HG03159 (cell line): Measurements from ENCODE around the gene ECM1.
A peak's percentile ranks its signal among the peaks of the same experiment; 100 is the strongest.

Experiments
- ATAC-seq: cut with Tn5 transposase; IDR thresholded peaks from one replicate; pipeline ENCODE4 v1.9.1; 2021; ENCODE audit warnings: mild to moderate bottlenecking, moderate library complexity; ENCODE audit not compliant: unreplicated experiment

ECM1 gene

DNA sequence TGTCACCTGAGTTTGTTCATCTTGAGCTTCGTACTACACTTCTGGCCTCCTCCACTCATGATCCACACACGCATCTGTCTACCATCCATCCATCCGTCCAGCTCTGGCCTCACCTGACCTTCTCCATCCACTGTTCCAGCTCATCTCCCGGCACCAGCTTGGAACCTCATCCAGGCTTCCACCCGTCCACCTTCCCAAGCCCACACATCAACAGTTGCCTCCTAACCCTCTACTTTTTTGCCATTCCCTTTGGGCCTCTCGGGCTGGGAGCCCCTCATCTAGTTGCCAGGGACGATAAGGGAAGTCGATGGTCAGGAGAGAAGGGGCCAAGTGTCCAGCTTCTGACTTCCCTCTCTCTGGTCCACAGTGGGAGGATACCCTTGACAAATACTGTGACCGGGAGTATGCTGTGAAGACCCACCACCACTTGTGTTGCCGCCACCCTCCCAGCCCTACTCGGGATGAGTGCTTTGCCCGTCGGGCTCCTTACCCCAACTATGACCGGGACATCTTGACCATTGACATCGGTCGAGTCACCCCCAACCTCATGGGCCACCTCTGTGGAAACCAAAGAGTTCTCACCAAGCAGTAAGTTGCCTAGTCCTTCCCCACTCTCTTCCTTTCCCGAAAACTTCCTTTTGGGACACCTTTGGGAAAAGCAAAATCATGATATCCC is 4.2 kb downstream of the ECM1 start:
- no peak for ATAC-seq

DNA sequence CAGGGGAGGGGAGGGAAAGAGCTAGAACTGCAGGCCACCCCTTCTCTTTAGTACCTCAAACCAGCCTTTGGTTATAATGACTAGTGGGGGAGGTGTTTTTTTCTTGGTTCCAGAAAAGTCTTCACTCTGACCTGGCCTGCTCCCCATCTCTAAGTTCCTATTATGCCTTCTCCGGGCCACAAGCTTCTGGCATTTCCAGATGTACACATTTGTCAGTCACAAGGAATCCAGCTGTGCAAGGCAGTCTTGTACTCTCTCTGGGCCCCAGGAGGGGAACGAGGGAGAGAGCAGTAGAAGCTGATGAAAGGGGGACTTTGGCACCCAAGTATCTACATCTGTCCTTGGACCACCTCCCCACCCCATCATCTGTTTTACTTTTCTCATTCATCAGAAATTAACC is 4.9 kb downstream of the ECM1 start:
- ATAC-seq: no peak

DNA sequence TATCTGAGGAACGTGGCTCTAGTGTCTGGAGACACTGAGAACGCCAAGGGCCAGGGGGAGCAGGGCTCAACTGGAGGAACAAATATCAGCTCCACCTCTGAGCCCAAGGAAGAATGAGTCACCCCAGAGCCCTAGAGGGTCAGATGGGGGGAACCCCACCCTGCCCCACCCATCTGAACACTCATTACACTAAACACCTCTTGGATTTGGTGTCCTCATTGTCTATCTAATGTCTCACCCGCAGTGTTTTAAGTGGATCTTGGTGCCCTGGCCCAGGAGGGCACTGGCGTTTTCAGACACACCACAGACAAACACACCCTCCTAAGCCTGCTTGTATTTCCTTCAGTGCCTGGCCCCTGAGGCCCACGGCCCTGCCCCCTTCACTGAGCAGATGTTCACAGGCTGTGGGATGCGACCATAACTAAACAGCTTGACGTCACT is 5.5 kb downstream of the ECM1 start:
- ATAC-seq: no peak

DNA sequence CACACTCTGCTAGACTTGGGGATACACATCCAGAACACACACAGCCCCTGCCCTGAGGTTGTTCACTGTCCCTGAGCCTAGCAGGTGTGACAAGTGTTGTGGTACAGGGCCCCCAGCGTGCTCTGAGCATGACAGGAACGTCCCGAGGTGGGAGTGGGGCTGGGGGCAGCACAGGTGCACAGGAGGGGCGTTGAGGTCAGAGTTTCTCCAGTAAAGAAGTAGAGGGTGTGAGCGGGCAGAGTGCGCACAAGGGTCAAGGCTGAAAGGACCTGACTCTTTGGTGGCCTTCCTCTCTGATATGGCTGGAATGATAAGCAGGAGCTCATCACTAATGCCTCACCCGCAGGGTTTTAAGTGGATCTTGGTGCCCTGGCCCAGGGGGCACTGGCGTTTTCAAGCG is 6.4 kb downstream of the ECM1 start:
- ATAC-seq: no peak

DNA sequence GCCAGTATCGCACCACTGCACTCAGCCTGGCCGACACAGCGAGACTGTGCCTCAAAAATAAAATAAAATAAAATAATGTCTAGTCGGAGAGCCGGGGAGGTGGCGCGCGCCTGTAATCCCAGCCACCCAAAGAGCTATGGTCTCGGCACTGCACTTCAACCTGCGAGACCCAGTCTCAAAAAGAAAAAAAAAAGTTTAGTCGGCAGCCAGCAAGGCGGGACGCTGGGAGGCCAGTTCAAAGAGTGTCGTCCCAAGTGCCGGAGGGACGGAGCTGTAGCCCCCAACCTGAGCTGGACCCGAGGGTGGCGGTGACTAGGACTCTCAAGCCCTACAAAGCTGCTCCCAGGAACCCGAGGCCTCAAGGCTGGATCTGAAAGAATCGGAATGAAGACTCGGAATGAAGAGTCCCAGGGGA is 7.0 kb downstream of the ECM1 start:
- ATAC-seq: no peak

DNA sequence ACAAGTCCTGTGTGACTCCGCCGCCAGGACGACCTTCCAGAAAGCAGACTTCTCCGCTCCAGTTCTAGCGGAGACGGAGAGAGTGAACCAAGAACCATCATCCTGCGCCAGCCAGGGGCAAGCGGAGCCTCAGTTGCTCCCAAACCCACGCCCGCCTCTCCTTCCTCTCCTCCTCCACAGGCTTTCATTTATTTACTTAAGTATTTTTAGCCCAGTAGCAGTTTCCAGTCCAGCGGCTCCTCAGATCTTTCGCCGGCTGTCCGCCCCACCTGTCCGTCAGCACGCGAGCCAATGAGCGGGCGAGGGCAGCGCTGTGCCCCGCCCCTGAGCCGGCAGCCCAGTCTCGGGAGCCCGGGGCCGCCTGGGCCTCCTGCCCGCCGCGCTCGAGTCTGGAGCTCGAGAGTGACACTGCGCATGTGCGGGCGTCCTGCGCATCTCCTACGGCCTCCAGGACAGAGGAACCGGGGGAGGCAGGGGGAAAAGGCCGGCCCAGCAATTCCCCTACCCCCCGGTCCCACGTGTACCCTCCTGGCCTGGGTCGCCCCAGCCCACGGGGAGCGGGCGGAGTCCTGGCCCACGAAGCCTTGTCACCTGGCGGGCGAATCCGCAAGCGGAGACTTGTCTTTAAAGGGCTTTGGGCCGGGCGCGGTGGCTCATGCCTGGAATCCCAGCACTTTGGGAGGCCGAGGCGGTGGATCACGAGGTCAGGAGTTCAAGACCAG is 7.6 kb downstream of the ECM1 start, which contains the start of gene FALEC:
TSS of gene FALEC (plus strand) at position 425 of the 722 bp plus-strand sequence.
- ATAC-seq: peak; percentile 91

DNA sequence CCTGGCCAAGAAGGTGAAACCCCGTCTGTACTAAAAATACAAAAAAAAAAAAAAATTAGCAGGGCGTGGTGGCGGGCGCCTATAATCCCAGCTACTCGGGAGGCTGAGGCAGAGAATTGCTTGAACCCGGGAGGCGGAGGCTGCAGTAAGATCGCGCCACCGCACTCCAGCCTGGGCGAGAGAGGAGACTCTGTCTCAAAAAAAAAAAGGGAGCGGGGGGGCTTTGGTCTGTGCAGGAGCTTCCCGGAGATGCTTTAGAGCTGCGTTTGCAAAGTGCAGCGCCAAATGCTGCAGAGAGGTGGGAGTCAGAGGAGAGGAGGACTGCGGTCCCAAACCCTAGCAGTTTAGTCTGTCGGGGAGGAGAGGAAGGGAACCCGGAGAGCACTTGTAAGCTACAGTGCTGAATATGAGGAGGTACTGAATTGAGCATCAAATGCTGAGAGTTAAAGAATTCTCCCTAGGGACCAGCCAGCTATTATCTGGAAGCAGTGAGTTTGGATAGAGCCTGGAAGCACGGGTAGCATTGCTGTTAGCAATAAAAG is 8.2 kb downstream of the ECM1 start:
- no peak for ATAC-seq

DNA sequence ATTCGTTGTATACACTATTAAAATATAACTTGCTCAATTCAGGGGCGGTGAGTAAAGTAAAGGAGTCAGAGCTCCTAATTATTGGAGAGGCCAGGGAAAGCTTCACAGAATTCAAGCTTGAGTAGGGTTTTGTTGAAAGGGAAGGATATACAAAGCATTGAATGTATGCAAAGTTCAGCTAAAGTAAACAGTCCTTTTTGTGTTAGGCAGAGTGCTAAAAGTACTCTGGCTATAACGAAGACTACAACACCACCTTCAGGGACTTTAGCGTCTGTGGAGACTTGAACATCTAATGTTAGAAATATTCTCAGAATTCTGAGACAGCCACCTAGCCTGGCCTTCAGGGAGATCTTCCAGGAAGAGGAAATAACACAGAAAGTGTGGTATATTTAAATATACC is 8.7 kb downstream of the ECM1 start:
- ATAC-seq: no peak

DNA sequence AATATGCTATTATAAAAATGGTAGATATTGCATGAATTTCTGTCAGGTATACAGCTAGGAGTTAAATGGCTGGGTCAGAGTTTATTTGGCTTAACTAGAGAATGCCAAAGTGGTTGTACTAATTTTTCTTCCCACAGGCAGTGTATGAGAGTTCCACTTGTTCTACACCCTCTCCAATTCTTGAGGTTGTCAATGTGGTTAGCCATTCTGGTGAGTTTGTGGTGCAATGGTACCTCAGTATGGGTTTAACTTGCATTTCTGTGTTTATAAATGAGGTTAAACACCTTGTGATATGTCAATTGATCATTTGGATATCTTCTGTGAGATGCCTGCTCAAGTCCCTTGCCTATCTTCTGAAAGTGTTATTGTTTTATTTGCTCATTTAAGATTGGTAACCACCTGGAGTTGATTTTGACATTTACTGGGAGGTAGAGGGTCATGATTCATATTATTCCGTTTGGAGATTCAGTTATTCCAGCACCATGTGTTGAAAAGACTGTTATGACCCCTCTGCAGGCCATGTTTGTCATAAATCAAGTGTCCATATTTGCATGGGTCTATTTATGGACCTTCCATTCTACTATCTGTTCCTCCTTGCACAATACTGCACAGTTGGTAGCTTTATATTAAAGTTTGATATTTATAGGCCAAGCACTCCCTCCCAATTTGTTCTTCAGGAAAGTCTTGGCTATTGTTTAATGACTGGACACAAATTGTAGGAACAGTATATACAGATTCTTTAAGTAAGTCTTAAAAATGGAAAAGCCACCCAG is 13.5 kb downstream of the ECM1 start:
- no peak for ATAC-seq

DNA sequence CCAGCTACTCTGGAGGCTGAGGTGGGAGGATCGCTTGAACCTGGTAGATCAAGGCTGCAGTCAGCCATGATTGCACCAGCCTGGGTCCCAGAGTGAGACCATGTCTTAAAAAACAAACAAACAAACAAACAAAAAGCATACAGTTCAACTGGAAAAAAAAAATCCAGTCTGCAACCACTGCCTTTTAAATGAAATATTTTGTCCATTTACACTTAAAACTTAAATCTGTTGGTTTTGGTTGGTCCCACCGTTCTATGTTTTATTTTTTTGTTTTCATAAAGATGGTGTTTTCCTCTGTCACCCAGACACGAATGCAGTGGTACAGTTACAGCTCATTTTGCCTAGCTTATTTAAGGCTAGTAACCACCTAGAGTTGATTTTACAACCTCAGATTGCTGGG is 17.4 kb downstream of the ECM1 start:
- ATAC-seq: no peak

DNA sequence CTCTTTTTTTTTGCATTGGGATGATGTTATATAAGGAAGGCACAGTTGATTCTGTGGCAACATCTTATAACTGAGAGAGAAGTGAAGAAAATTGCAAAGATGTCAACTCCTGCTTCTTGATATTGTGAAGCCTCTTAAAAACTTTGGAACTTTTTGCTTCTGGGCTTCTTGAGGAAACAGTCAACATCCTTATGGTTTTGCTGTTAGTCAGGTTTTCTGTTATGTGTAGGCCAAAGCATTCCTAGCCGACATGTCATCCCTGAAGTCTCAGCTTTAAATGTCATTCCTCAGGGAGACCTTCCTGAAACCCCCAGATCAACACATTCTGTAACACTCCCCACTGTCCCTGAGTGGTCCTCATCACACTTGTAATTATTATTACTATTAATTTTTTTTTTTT is 20.3 kb downstream of the ECM1 start:
- no peak for ATAC-seq

DNA sequence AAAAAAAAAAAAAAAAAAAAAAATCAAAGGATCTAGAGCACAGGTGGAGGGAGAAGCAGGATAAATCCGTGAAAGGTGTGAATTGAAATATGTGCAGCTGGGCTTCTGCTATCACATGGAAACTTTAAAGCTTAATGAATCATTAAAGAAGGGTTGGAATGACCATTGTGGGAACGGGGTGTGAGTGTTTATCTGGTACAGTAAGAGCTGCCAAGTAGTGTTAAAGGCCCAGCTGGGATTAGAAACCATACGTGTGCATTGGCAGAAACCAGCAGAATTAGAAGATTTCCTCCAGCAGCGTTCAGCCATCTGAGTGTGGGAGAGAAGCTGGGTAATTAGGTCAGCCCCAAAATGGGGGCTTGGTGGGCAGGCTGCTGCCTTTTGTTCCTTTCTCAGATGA is 21.1 kb downstream of the ECM1 start:
- no peak for ATAC-seq

DNA sequence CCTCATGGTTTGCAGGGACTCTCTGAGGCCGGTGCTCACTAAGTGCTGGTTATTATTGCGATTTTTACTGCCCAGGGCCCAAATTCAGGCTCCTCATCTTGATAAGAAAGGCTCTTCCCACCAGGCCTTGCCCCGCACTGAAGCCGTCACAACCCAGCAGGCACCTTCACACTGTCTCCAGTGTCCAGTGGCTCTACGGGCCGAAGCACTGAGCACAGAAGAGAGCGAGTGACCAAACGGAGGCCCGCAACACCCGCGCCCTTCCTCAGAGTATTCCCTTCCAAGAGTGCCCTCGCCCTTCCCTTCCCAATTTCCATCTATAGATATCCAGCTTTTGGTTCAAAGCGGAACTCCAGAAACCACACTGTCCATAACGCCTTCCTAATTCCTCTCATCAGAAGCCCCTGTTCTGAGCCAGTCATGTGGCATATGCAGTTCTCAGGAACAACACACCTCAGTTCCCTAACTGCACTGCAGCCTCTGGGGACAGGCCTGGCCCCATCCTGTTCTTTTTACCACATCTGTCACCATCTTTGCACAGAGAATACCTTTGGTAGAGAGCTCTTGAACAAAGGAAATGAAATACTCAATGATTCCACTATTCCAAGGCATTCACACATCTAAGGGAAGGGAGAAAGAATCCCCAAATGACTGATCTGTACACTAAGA is 22.7 kb downstream of the ECM1 start:
- no peak for ATAC-seq

DNA sequence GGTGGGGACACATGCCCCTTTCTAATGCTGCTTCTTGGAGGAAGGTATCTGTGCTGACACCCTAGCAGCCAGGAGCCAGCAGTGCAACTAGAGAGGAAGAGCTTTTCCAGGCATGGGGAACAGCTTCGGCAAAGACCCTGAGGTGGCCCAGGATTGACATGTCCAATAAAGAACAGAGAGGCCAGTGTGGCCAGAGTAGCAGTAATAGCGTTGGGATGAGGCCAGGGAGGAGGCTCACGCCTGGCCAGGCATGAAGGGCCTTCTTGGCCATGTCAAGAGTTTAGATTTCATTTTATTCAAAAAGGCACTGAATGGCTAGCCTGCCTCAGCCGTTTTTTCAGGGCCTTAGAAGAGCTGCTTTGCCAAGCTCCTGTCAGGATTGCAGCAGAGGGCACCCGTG is 25.0 kb downstream of the ECM1 start:
- no peak for ATAC-seq

DNA sequence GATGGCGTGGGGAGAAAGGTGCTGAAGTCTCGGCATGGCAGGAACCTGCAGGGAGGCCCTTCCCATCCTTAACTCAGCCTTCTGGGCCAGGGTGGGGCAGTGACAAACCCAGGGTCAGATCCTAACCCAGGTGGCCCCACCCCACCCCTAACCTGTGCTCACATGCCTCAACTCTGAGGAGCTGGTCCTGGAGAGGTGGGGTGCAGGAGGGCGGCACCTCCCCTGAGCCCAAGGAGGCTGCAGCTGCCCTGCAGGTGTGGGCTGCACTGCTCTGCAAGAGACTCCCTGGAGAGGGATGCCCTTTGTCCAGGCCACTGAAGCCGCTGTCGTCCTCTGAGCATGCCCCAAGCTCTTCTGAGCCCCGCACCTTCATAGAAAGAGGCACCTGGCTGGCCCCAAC is 26.1 kb downstream of the ECM1 start:
- no peak for ATAC-seq

DNA sequence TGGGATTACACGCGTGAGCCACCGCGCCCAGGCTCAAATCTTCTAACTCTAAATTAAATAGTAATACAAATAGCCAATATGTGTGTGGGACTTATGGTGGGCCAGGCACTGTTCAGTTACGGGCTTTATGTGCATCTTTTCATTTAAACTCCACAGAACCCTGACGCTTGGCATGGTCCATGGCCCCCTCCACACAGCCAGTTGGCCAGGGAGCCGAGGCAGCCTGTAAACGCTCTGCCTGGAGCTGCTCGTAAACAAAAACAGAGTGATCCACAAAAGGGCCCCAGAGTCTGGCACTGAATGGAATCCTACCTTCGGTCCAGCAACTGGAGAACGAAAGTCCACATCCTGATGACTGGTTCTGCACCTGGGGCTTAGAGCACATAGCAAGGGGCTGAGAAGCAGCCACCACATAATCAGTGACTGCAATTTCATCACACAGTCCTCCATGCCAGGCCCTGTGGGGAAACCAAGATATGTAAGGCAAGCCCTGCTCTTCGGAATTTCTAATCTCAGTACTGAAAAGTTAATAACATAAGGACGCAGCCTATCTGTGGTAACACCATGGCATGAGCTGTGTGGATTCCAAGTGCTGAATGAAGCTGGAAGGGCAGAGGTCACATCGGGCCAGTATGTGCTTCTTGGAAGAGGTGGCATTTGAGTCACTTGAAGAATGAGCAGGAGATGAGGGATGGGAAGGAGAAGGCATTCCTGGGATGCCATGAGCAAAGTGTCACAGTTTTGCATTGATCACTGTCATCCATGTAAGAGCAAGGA is 27.8 kb downstream of the ECM1 start:
- ATAC-seq: no peak

DNA sequence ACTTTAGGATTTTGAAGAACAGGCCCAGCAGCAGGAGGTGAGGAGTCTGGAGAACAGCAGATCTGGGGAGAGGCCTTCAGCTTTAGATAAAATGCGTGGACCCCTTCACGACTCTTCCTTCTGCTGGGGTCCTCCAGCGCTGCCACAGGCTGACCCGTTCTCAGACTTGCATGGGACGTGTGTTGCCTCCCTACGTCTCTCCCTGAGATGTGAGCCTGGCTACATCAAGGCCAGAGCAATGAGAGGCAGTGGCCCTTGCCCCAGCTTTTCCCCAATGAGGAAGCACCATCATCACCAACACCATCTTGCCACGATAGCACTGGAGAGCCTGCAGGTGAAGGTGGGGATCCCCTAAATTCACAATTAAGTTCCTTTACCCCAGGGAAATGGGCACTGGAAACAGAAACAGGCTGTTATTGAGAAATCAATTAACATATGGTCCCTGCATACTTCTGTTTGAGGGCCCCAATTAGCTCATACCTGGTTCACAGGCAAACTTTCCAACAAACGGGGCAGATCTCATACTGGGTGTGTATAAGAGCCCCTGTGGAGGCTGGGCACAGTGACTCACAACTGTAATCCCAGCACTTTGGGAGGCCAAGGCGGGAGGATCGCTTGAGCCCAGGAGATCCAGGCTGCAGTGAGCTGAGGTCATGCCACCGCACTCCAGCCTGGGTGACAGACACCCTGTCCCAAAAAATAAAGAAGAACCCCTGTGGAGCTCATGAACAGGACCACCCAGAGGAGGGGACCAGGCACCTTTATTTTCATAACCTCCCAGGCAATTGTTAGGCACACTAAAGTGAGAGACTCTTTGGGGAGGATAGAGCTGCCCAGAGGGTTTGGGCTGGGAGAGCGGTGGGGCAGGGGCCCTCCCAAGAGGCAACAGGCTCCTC is 29.2 kb downstream of the ECM1 start:
- ATAC-seq: no peak

DNA sequence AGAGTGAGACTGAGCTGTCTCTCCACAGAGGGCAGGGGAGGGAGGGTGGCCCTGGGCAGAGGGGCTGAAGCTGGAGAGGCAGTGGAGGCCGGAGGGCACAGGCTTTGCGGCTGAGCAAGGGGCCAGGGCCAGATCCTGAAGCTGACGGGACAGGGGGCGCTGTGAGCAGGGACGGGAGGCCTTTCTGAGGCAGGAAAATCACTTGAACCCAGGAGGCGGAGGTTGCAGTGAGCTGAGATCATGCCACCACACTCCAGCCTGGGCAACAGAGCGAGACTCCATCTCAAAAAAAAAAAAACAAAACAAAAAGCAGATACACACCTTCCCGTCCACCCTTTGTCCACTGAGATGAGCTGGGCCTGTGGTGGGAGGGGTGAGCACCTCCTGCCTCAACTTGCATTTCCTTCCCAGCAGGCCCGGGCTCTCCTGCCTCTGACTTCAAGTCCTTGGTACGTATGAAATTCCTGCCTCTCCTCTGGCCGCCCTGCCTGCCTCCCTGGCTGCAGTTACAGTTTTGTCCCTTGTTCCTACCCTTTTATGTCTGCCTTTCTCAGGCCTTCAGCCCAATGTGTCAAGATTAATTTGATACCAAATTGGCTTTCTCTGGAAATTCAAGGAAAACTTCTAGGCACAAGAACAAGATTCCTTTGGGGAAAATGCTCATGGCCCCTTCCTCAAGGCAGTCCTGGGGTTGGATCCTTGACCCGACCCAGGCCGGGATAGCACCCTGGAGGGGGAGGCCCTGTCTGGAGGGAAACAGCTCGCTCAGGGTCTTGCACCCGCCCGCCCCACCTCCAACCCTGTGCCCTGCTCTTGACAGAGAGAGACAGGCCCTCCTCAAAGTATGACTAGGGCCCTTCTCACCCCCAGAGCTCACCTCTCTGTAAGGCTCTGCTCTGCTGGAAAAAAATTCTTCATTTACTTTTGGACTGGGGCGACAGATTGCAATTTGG is 30.1 kb downstream of the ECM1 start:
- no peak for ATAC-seq
